ENCODE measurements around the gene OCA2.
"Not testable (repeated sequence)": the region's sequence is repeated elsewhere in the genome, so short reads cannot be mapped to it uniquely, and the experiment has no call there.

Gene OCA2

GRCh38 chr15:27787931-27788330 is 311.2 kb downstream of the OCA2 start:
- in situ Hi-C loops (cut with MboI; ENCODE audit: low sequenced_read_pairs), result no loop called here

- in situ Hi-C loops (cut with MboI; ENCODE audit: low sequenced_read_pairs), result no loop called here
These were observed 315.0 kb downstream of the OCA2 start for GRCh38 chr15:27784107-27784506.

GRCh38 chr15:27783678-27784077 is 315.4 kb downstream of the OCA2 start:
- in situ Hi-C loops (cut with MboI; ENCODE audit: low sequenced_read_pairs), result no loop called here

GRCh38 chr15:27782125-27782524 is 317.0 kb downstream of the OCA2 start:
- in situ Hi-C loops (cut with MboI; ENCODE audit: low sequenced_read_pairs), result no loop called here

GRCh38 chr15:27776501-27776900 is 322.6 kb downstream of the OCA2 start:
- in situ Hi-C loops (cut with MboI; ENCODE audit: low sequenced_read_pairs), result no loop called here

GRCh38 chr15:27774638-27775037 is 324.5 kb downstream of the OCA2 start:
- in situ Hi-C loops (cut with MboI; ENCODE audit: low sequenced_read_pairs), result no loop called here

GRCh38 chr15:27774191-27774590 is 324.9 kb downstream of the OCA2 start:
- in situ Hi-C loops (cut with MboI; ENCODE audit: low sequenced_read_pairs), result no loop called here

- in situ Hi-C loops (cut with MboI; ENCODE audit: low sequenced_read_pairs), result no loop called here
These were observed 327.2 kb downstream of the OCA2 start for GRCh38 chr15:27771892-27772291.

GRCh38 chr15:27770769-27771554 is 328.2 kb downstream of the OCA2 start:
- in situ Hi-C loops (cut with MboI; ENCODE audit: low sequenced_read_pairs), result no loop called here

GRCh38 chr15:27770086-27770607 is 329.0 kb downstream of the OCA2 start:
- in situ Hi-C loops (cut with MboI; ENCODE audit: low sequenced_read_pairs), result no loop called here

GRCh38 chr15:27769652-27770051 is 329.5 kb downstream of the OCA2 start:
- in situ Hi-C loops (cut with MboI; ENCODE audit: low sequenced_read_pairs), result no loop called here

- in situ Hi-C loops (cut with MboI; ENCODE audit: low sequenced_read_pairs), result no loop called here
These were observed 330.2 kb downstream of the OCA2 start for GRCh38 chr15:27768732-27769475.

GRCh38 chr15:27767918-27768640 is 331.0 kb downstream of the OCA2 start:
- in situ Hi-C loops (cut with MboI; ENCODE audit: low sequenced_read_pairs), result no loop called here

- in situ Hi-C loops (cut with MboI; ENCODE audit: low sequenced_read_pairs), result not testable (repeated sequence)
These were observed 331.7 kb downstream of the OCA2 start for GRCh38 chr15:27767430-27767829.

- in situ Hi-C loops (cut with MboI; ENCODE audit: low sequenced_read_pairs), result no loop called here
These were observed 334.8 kb downstream of the OCA2 start for GRCh38 chr15:27764339-27764738.

- in situ Hi-C loops (cut with MboI; ENCODE audit: low sequenced_read_pairs), result no loop called here
These were observed 335.6 kb downstream of the OCA2 start for GRCh38 chr15:27763514-27763913.

GRCh38 chr15:27762471-27762870 is 336.6 kb downstream of the OCA2 start:
- in situ Hi-C loops (cut with MboI; ENCODE audit: low sequenced_read_pairs), result no loop called here

GRCh38 chr15:27757052-27757451 is 342.1 kb downstream of the OCA2 start:
- in situ Hi-C loops (cut with MboI; ENCODE audit: low sequenced_read_pairs), result no loop called here

- in situ Hi-C loops (cut with MboI; ENCODE audit: low sequenced_read_pairs), result no loop called here
These were observed 346.4 kb downstream of the OCA2 start for GRCh38 chr15:27752691-27753090.

- in situ Hi-C loops (cut with MboI; ENCODE audit: low sequenced_read_pairs), result no loop called here
These were observed 351.1 kb downstream of the OCA2 start for GRCh38 chr15:27747997-27748396.

- in situ Hi-C loops (cut with MboI; ENCODE audit: low sequenced_read_pairs), result no loop called here
These were observed 352.6 kb downstream of the OCA2 start for GRCh38 chr15:27746401-27746955.

Data from HL-60/S4 treated with retinoic acid at 250 ng/mL for 4 days and 3 days (cell line).